ENCODE data around the gene CLMP. TPM values are rescaled to one million over a fixed set of nuclear protein-coding genes. Genes with fewer than 3 reads are reported as not detected.
"Not testable (repeated sequence)": the region's sequence is repeated elsewhere in the genome, so short reads cannot be mapped to it uniquely, and the experiment has no call there.

The CLMP gene
- polyA plus RNA-seq, 6 donors from 2014 or later, result 0.20 to 0.38 (median 0.31) TPM; not detected in 3

- Mint-ChIP-seq H3K36me3 (no peaks in the 10 kb centered on the region), H3K4me1 (no peaks in the 10 kb centered on the region)
- ATAC-seq (ENCODE audit: low read depth in 2 of 2), result no peak
Measured at GRCh38 chr11:123166071-123166559, 28.9 kb downstream of the CLMP start.

DNA sequence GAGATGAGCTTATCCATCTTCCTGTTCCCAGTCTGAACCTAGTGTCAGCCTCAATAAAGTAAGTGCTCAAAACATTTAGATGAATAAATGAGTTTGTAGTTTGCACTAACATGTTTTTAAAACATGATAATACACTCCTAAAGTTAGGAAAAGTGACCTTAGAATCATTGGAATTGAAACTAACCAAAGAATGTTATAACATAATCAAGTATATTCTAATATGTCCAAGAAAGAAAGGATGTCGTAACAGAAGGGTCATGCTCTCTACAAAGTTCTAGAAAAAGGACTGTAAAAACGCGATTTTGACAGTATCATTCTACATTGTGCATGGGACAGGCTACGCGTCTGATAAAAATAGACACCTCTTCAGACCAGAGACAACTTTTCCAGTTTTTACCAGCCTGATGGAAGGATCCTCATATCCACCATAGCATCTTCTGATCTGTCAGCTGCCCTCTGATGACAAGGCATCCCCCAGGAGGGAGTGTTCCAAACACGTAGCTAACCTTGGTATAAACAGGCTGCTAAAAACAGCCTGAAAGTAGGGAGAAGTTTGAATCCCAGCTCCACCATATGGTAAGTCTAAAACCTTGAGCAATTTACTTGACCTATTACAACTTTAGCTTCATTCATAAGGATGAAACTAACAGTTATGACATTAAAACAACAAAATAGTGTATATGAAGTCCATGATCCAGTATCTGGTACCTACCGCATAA is 30.2 kb downstream of the CLMP start:
- H3K36me3 Mint-ChIP-seq, result no peaks in the 10 kb centered on the region
- no peaks in the 10 kb centered on the region for H3K9me3 Mint-ChIP-seq
- H3K4me1 Mint-ChIP-seq, result no peaks in the 10 kb centered on the region
- DNase-seq, result no peak
- peaks cover 3 to 10% (median 7%) of the 10 kb centered on the region in 3 donors for H3K27me3 Mint-ChIP-seq
- no peak for ATAC-seq (ENCODE audit: low read depth in 2 of 2)
- H3K27ac Mint-ChIP-seq, result no peak overlapping the region
- H3K4me3 Mint-ChIP-seq, result no peak overlapping the region

More at GRCh38 chr11:123166071-123166559, 28.9 kb downstream of the CLMP start:
- H3K9me3 Mint-ChIP-seq, result no peaks in the 10 kb centered on the region
- H3K4me3 Mint-ChIP-seq, result no peak overlapping the region
- H3K27me3 Mint-ChIP-seq, result peaks cover 3 to 12% (median 10%) of the 10 kb centered on the region in 3 donors
- DNase-seq, result no peak
- H3K27ac Mint-ChIP-seq, result no peak overlapping the region

- Mint-ChIP-seq H3K4me3 (no peak overlapping the region), H3K9me3 (no peaks in the 10 kb centered on the region), H3K4me1 (peaks cover 0 to 6% (median 0%) of the 10 kb centered on the region in 3 donors), H3K27ac (no peak overlapping the region), H3K36me3 (no peaks in the 10 kb centered on the region), H3K27me3 (peaks cover 3 to 7% (median 6%) of the 10 kb centered on the region in 3 donors)
- no peak for ATAC-seq (ENCODE audit: low read depth in 2 of 2)
- DNase-seq, result no peak
Measured at GRCh38 chr11:123163621-123164020, 31.4 kb downstream of the CLMP start.

DNA sequence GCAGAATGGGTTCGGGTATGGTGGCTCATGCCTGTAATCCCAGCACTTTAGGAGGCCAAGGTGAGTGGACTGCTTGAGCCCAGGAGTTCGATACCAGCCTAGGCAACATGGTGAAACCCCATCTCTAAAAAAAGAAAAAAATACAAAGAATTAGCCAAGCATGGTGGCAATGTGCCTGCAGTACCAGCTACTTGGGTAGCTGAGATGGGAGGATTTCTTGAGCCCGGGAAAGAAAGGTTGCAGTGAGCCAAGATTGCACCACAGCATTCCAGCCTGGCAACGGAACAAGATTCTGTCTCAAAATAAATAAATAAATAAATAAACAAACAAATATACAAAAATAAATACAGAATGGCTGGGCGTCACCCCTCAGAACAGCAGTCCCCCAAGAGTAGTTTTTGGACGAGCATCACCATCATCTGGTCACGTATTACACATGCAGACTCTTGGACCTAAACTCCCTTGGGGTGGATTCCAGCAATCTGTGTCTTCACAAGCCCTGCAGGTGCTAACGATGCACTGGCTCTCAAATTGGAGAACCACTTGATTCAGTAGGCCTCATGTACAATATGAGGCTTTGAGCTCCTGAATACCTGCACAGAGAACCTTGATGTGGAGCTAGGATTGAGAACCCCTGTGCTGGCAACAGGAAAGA is 33.5 kb downstream of the CLMP start:
- Mint-ChIP-seq H3K9me3 (peaks cover 0 to 3% (median 0%) of the 10 kb centered on the region in 7 donors), H3K4me3 (no peak overlapping the region), H3K27me3 (peaks cover 0 to 4% (median 0%) of the 10 kb centered on the region in 3 donors), H3K36me3 (no peaks in the 10 kb centered on the region), H3K4me1 (peaks cover 0 to 6% (median 0%) of the 10 kb centered on the region in 3 donors), H3K27ac (no peak overlapping the region)
- DNase-seq (no peak), ATAC-seq (ENCODE audit: low read depth in 2 of 2) (no peak)

GRCh38 chr11:123159183-123159857 is 35.7 kb downstream of the CLMP start:
- Mint-ChIP-seq H3K4me3 (no peak overlapping the region), H3K27ac (no peak overlapping the region), H3K27me3 (peaks cover under 1 to 8% (median 5%) of the 10 kb centered on the region in 3 donors), H3K4me1 (peaks cover 0 to 6% (median 0%) of the 10 kb centered on the region in 3 donors), H3K36me3 (no peaks in the 10 kb centered on the region), H3K9me3 (peaks cover 0 to 20% (median 2%) of the 10 kb centered on the region in 7 donors)
- no peak for ATAC-seq (ENCODE audit: low read depth in 2 of 2)
- no peak for DNase-seq

DNA sequence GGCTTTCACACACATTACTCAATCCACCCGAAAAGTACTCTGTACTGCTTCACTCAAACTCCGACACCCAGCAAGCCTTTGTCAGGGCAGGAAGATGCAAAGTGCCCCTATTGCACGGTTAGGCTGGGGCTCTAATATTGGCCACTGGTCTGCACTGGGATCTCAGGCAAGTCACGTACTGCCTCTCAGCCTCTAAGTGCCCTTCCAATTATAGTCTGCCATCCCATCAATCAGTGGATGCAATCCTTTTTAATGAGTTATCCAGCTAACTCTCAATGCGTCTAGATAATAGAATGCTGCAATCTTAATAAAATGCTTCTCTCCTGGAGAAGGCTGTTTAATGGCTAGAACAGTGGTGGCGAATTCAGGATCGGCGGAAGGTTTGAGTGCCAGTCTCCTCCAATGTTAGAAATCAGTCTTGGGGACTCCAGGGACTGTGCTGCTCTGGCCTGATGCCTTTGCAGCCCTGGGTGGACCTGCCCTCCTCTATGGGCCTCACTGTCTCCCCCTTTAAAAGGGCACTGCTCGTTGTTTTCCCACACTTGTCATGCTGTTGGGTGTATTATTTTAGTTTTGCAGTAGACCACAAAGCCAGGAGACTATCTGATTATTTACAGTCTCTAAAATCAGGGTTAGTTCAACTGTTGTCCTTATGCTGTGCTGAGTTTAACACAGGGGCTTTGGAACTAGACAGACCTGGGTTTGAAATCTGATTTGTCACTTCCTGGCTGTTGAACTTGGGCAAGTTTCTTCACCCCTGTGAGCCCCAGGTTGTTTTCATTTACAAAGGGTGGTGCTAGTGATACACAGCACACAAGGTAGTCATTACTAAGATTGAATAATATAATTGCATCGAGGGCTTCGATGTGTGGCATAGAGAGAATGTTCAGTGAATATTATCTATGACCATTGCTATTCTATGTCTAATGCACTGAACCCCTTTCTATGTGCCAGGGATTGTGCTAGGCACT is 36.7 kb downstream of the CLMP start:
- no peak overlapping the region for H3K4me3 Mint-ChIP-seq
- DNase-seq (no peak), ATAC-seq (ENCODE audit: low read depth in 2 of 2) (no peak)
- H3K9me3 Mint-ChIP-seq, result peaks cover 0 to 20% (median 2%) of the 10 kb centered on the region in 7 donors
- H3K27ac Mint-ChIP-seq, result peak overlapping the region in 1 of 6 donors; percentile 12
- H3K36me3 Mint-ChIP-seq, result no peaks in the 10 kb centered on the region
- H3K27me3 Mint-ChIP-seq, result peaks cover 7 to 10% (median 8%) of the 10 kb centered on the region in 3 donors
- H3K4me1 Mint-ChIP-seq, result peaks cover 0 to 6% (median 0%) of the 10 kb centered on the region in 3 donors

- Mint-ChIP-seq H3K27ac (no peak overlapping the region), H3K4me3 (no peak overlapping the region), H3K9me3 (peaks cover 0 to 20% (median 1%) of the 10 kb centered on the region in 7 donors), H3K27me3 (peaks cover 4 to 15% (median 10%) of the 10 kb centered on the region in 3 donors), H3K36me3 (no peaks in the 10 kb centered on the region), H3K4me1 (no peaks in the 10 kb centered on the region)
- DNase-seq, result no peak
- no peak for ATAC-seq (ENCODE audit: low read depth in 2 of 2)
Measured at GRCh38 chr11:123152951-123153350, 42.1 kb downstream of the CLMP start.

DNA sequence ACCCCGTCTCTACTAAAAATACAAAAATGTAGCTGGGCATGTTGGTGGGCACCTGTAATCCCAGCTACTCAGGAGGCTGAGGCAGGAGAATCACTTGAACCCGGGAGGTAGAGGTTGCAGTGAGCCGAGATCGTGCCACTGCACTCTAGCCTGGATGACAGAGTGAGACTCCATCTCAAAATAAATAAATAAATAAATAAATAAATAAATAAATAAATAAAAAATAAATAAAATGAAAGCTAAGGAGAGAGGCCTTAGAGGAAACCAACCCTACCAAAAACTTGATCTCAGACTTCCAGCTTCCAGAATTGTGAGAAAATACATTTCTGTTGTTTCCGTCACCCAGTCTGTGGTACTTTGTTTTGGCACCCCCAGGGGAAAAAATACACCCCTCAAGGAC is 42.7 kb downstream of the CLMP start:
- H3K4me3 Mint-ChIP-seq; H3K4me1 Mint-ChIP-seq; H3K27ac Mint-ChIP-seq; DNase-seq; H3K36me3 Mint-ChIP-seq; ATAC-seq (ENCODE audit: low read depth in 2 of 2): not testable (repeated sequence)
- H3K27me3 Mint-ChIP-seq, result peaks cover 4 to 16% (median 12%) of the 10 kb centered on the region in 3 donors
- peaks cover 0 to 20% (median 0%) of the 10 kb centered on the region in 7 donors for H3K9me3 Mint-ChIP-seq

DNA sequence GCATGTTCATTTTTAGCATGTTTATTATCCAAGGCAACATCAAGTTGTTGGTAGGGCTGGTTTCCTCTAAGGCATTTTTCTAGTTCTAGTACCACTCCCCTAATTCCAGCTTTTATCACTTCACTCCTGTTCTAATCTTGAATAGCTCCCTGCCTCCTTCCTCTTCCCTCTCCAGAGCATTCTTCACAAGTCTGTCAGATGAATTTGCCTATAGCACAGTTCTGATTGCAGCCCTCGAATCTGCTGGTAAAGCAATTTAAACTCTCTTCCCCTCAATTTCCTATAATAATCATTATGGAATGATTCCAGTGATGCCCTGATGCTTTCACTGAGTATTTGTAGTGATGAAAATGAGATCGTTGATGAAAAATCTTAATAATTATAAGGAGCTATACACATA is 43.3 kb downstream of the CLMP start:
- ATAC-seq (ENCODE audit: low read depth in 2 of 2) (no peak), DNase-seq (no peak)
- no peaks in the 10 kb centered on the region for H3K36me3 Mint-ChIP-seq
- peaks cover 4 to 18% (median 16%) of the 10 kb centered on the region in 3 donors for H3K27me3 Mint-ChIP-seq
- peaks cover 0 to 20% (median 0%) of the 10 kb centered on the region in 7 donors for H3K9me3 Mint-ChIP-seq
- H3K4me1 Mint-ChIP-seq, result no peaks in the 10 kb centered on the region
- no peak overlapping the region for H3K4me3 Mint-ChIP-seq
- H3K27ac Mint-ChIP-seq, result no peak overlapping the region

DNA sequence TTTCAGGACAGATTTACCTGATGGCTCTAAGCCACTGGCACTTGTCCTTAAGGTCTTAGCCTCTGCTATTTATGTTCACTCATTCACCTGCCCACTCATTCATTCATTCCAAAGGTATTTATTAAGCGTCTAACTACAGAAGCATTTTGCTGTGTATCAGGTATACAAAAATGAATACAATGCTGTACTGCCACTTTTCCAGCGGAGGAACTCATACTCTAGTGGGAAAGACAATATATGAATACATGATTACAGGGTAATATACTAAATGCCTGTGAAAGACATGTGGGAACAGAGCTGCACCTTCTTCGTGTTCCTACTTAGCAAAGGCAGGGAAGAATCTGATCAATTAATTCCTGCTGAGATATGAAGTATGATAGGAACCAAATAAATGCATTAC is 43.7 kb downstream of the CLMP start:
- Mint-ChIP-seq H3K4me3 (no peak overlapping the region), H3K27me3 (peaks cover 4 to 22% (median 16%) of the 10 kb centered on the region in 3 donors), H3K9me3 (peaks cover 0 to 15% (median 0%) of the 10 kb centered on the region in 7 donors), H3K36me3 (no peaks in the 10 kb centered on the region), H3K4me1 (no peaks in the 10 kb centered on the region), H3K27ac (no peak overlapping the region)
- ATAC-seq (ENCODE audit: low read depth in 2 of 2), result no peak
- no peak for DNase-seq

- Mint-ChIP-seq H3K36me3 (no peaks in the 10 kb centered on the region), H3K27ac (no peak overlapping the region), H3K4me3 (no peak overlapping the region), H3K27me3 (peaks cover 4 to 22% (median 16%) of the 10 kb centered on the region in 3 donors), H3K9me3 (peaks cover 0 to 11% (median 0%) of the 10 kb centered on the region in 7 donors), H3K4me1 (no peaks in the 10 kb centered on the region)
- ATAC-seq (ENCODE audit: low read depth in 2 of 2) (no peak), DNase-seq (no peak)
Measured at GRCh38 chr11:123150882-123151281, 44.2 kb downstream of the CLMP start.

- no peak overlapping the region for H3K27ac Mint-ChIP-seq
- DNase-seq (no peak), ATAC-seq (ENCODE audit: low read depth in 2 of 2) (no peak)
- peaks cover 0 to 3% (median 0%) of the 10 kb centered on the region in 7 donors for H3K9me3 Mint-ChIP-seq
- no peaks in the 10 kb centered on the region for H3K36me3 Mint-ChIP-seq
- H3K27me3 Mint-ChIP-seq, result peaks cover 0 to 17% (median 11%) of the 10 kb centered on the region in 3 donors
- no peaks in the 10 kb centered on the region for H3K4me1 Mint-ChIP-seq
- no peak overlapping the region for H3K4me3 Mint-ChIP-seq
Measured at GRCh38 chr11:123148965-123149364, 46.1 kb downstream of the CLMP start.
